ENCODE results near the gene BRSK2. TPM values are rescaled to one million over a fixed set of nuclear protein-coding genes. Genes with fewer than 3 reads are reported as not detected.

BRSK2 gene
- total and polyA plus RNA-seq, 4 experiments from 2014 or later, result 0.18 to 0.47 (median 0.32) TPM

DNA sequence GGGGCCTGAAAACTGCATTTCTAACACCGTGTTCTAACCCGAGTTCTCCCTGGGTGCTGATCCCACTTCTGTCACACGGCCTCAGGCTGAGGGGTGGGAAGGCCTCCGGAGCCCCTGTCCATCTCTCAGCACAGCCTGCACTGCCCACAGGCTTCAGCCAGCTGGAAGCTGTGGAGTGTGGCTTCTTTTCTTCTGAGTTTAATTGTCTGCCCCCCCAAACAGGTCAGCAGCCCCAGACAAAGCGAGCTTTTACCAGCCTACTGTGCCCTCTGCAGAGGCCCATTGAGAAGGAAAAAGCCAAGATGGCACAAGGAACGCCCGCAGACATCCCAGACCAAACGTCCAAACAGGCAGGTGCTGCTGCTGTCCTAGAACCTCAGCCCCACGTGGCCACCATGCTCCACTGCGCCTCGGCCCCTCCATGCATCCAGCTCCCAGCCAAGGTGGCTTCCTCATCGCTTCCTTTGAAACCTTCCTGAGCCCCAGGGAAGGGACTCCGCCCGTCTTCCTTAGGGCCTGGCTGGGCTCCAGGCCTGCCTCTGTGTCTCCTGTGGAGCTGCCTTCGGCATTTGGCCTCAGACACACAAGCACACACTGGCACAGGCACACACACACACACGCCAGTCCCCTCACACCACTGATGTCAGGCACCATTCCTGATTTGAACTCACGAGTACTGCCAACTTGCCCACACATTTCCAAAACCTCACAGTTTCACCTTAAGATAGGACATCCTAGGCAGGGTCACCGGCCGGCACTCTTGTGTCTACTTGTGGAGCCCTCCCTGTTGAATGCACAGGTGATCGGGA, 95.2 kb downstream of the BRSK2 start:
- no peaks in the 10 kb centered on the region for H3K27me3 Mint-ChIP-seq
- Histone ChIP-seq H3K4me1 (ENCODE audit: insufficient read depth, low read length) (peaks cover 47% of the 10 kb centered on the region), H3K4me3 (ENCODE audit: low read length in 2 of 2) (no peak overlapping the region), H3K9me3 (ENCODE audit: control insufficient read depth in 1 of 2, low read length in 2 of 2) (no peaks in the 10 kb centered on the region), H3K27me3 (ENCODE audit: insufficient read depth, low read length) (no peaks in the 10 kb centered on the region), H3K27ac (ENCODE audit: low read depth, low read length) (no peak overlapping the region), H3K36me3 (ENCODE audit: insufficient read depth, low read length) (peaks cover 9% of the 10 kb centered on the region)
- no peak for DNase-seq
- intact Hi-C loops (cut with micrococcal nuclease), result no loop called here
- H3K27ac Mint-ChIP-seq, result peak overlapping the region in 5 of 7 donors; percentile 39 to 80 (median 52)
- no peaks in the 10 kb centered on the region for H3K9me3 Mint-ChIP-seq
- ChIA-PET CTCF (ENCODE audit: partially characterized antibody) (no interaction called here), POLR2A (ENCODE audit: partially characterized antibody) (no interaction called here)
- H3K36me3 Mint-ChIP-seq, result peaks cover 0 to 13% of the 10 kb centered on the region in 2 donors
- peaks cover 16 to 54% (median 36%) of the 10 kb centered on the region in 4 donors for H3K4me1 Mint-ChIP-seq
- peak overlapping the region in 3 of 8 donors; percentile 7 to 43 (median 17) for H3K4me3 Mint-ChIP-seq

DNA sequence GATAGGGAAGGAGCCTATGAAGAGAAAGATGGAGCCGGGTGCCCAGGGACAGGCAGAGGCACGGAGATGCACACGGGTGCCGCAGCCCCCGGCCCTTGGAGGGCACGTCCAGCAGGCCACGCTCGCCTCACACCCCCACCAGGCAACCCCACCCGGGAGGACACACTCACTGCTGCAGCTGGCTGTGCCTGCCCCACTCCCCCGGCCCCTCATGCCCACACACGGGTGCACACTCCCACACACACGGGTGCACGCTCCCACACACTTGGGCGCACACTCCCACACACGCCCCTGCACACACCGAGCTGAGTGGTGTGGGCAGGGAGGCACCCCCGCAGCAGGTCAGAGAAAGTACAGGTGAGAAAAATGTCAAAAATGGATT, 95.8 kb downstream of the BRSK2 start:
- H3K4me3 Mint-ChIP-seq, result peak overlapping the region in 1 of 8 donors; percentile 43
- DNase-seq, result no peak
- ChIA-PET POLR2A (ENCODE audit: partially characterized antibody) (no interaction called here), CTCF (ENCODE audit: partially characterized antibody) (no interaction called here)
- H3K4me1 ChIP-seq (ENCODE audit: insufficient read depth, low read length), result peaks cover 48% of the 10 kb centered on the region
- no peaks in the 10 kb centered on the region for H3K9me3 ChIP-seq (ENCODE audit: control insufficient read depth in 1 of 2, low read length in 2 of 2)
- no peak overlapping the region for H3K4me3 ChIP-seq (ENCODE audit: low read length in 2 of 2)
- no peaks in the 10 kb centered on the region for H3K27me3 ChIP-seq (ENCODE audit: insufficient read depth, low read length)
- peaks cover 3% of the 10 kb centered on the region for H3K36me3 ChIP-seq (ENCODE audit: insufficient read depth, low read length)
- peaks cover 0 to 8% of the 10 kb centered on the region in 2 donors for H3K36me3 Mint-ChIP-seq
- intact Hi-C loops (cut with micrococcal nuclease), result no loop called here
- H3K27ac ChIP-seq (ENCODE audit: low read depth, low read length), result no peak overlapping the region
- no peaks in the 10 kb centered on the region for H3K27me3 Mint-ChIP-seq
- H3K4me1 Mint-ChIP-seq, result peaks cover 16 to 54% (median 36%) of the 10 kb centered on the region in 4 donors
- H3K27ac Mint-ChIP-seq, result peak overlapping the region in 5 of 7 donors; percentile 36 to 75 (median 49)
- H3K9me3 Mint-ChIP-seq, result no peaks in the 10 kb centered on the region

DNA sequence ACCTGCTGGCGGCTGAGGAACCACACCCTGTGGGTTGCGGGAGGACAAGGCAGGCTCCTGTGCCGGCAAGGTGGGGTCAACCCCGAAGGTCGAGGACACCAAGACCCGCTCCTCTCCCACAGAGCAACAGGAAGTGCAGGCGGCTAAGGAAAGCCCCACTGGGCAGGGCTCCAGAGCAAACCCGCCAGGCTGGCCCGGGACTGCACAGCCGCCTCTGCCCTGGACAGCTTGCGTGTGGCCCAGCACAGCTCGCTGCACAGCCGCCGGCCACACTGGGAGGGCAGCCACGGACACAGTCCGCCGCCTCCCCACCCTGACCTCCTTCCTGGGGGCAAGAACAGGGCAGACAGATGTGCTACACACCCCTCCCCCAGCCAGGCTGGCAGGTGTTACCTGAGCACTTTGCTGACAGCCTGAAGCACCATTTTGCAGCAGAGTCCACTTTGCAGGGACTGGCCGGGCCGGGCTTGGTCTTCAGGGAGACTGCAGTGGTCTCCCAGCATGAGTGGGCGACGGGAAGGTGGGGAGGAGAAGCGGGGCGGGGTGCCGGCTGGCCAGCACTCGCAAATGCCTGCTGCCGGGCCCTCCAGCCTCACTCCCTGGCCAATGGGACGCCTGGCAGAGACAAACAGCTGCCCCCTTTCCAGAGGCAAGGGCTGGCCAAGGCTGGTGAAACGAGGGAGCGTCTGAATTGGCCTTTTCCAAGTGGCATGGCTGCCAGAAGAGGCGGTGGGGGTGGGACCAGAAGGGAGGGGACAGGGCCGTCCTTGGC, 96.5 kb downstream of the BRSK2 start, which contains the start of gene MOB2:
TSS of gene MOB2 (minus strand) at position 726 of the 772 bp plus-strand sequence. CDS start at position 503, 223 bp downstream.
- H3K27ac ChIP-seq (ENCODE audit: low read depth, low read length), result no peak within 1 kb of the TSS
- H3K4me1 ChIP-seq (ENCODE audit: insufficient read depth, low read length), result peaks cover 56% of the 10 kb centered on the region
- no peaks in the 10 kb centered on the region for H3K9me3 ChIP-seq (ENCODE audit: control insufficient read depth in 1 of 2, low read length in 2 of 2)
- peak within 1 kb of the TSS in 6 of 7 donors; percentile 7 to 75 (median 55) for H3K27ac Mint-ChIP-seq
- H3K27me3 ChIP-seq (ENCODE audit: insufficient read depth, low read length), result no peaks in the 10 kb centered on the region
- peak; percentile 6 to 54 (median 16) for DNase-seq
- intact Hi-C loops (cut with micrococcal nuclease), result no loop called here
- CTCF ChIA-PET (ENCODE audit: partially characterized antibody), result no interaction called here
- POLR2A ChIA-PET (ENCODE audit: partially characterized antibody), result no interaction called here
- H3K36me3 Mint-ChIP-seq, result peaks cover 0 to 8% of the 10 kb centered on the region in 2 donors
- H3K27me3 Mint-ChIP-seq, result no peaks in the 10 kb centered on the region
- no peaks in the 10 kb centered on the region for H3K9me3 Mint-ChIP-seq
- no peaks in the 10 kb centered on the region for H3K36me3 ChIP-seq (ENCODE audit: insufficient read depth, low read length)
- H3K4me3 ChIP-seq (ENCODE audit: low read length in 2 of 2), result no peak within 1 kb of the TSS
- H3K4me1 Mint-ChIP-seq, result peaks cover 16 to 54% (median 36%) of the 10 kb centered on the region in 4 donors
- peak within 1 kb of the TSS in 3 of 8 donors; percentile 10 to 36 (median 25) for H3K4me3 Mint-ChIP-seq

DNA sequence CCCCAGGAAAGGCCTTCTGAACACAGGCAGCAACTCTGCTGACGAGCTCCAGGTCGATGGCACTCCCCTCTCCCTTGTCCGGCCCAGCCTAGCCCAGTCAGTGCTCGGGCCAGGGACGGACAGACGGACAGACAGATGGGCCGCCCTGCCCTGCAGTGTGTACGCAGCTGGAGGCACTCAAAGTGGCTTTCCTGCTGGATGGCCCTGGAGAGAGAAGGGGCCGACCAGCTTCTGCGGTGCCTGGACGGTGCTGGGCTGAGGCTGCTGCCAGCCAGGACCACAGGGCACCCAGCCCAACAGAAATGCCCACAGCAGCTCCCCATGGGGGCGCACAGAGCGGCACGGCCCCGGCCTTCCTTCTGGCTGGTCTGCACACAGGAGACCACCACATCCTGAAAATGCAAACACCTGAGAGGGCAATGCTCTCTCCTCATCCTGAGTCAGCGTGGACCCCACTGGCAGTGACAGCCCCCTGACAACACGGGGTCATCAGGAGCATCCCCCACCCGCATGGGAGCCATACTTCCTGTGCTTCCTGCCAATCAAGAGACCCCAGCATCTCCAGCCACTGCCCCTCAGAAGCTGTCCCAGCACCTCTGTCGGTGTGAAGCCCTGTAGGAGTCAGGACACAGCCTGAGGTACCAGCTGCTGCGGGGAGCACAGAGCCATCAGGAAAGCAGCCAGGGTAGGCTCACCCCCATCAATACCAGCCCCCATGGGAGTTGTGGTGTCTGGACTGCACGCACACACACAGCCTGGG, 97.5 kb downstream of the BRSK2 start:
- Histone ChIP-seq H3K4me1 (ENCODE audit: insufficient read depth, low read length) (peaks cover 59% of the 10 kb centered on the region), H3K27me3 (ENCODE audit: insufficient read depth, low read length) (no peaks in the 10 kb centered on the region), H3K36me3 (ENCODE audit: insufficient read depth, low read length) (no peaks in the 10 kb centered on the region), H3K4me3 (ENCODE audit: low read length in 2 of 2) (no peak overlapping the region), H3K27ac (ENCODE audit: low read depth, low read length) (no peak overlapping the region), H3K9me3 (ENCODE audit: control insufficient read depth in 1 of 2, low read length in 2 of 2) (no peaks in the 10 kb centered on the region)
- no peaks in the 10 kb centered on the region for H3K9me3 Mint-ChIP-seq
- intact Hi-C loops (cut with micrococcal nuclease), result no loop called here
- H3K4me3 Mint-ChIP-seq, result peak overlapping the region in 1 of 8 donors; percentile 36
- H3K36me3 Mint-ChIP-seq, result peaks cover 0 to 8% of the 10 kb centered on the region in 2 donors
- no peak for DNase-seq
- no peaks in the 10 kb centered on the region for H3K27me3 Mint-ChIP-seq
- CTCF ChIA-PET (ENCODE audit: partially characterized antibody), result interaction anchor here (0.9 kb wide), 1 partner anchor 88 kb away, joined by 3 read pairs; no protein-coding TSS in a partner anchor
- POLR2A ChIA-PET (ENCODE audit: partially characterized antibody), result no interaction called here
- peaks cover 16 to 55% (median 37%) of the 10 kb centered on the region in 4 donors for H3K4me1 Mint-ChIP-seq
- H3K27ac Mint-ChIP-seq, result peak overlapping the region in 5 of 7 donors; percentile 6 to 72 (median 46)

DNA sequence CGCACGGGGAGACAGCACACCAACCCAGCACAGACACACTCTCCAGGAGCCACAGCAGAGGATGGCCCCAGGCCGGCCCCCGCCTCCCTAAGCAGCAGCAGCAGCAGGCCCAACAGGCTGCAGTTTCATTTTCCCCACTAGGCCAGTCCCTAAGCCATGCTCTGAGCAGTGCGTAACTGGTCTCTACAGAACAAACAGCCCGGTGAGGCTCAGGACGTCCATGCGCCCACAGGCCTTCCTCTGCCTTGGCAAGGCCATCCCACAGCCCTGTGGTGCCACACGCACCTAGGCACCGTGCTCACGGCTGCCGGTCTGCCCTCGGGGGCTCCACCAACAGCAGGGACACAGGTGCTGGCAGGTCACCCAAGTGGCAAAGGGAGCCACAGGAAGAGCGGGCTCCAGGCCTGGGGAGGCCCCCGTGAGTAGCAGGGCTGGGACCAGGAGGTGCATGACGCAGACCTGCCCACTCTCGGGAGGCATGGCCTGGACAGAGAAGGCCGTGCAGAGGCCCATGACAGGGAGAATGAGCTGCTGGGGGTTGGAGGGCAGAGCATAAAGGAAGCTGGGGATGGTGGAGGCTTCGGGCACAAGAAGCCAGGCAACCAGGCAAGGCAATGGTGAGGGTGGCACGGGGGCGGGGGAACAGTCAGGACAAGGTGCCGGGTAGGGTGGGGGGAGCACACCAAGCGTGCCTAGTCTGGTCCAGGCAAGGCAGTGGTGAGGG, 98.3 kb downstream of the BRSK2 start:
- H3K9me3 ChIP-seq (ENCODE audit: control insufficient read depth in 1 of 2, low read length in 2 of 2), result no peaks in the 10 kb centered on the region
- no peak overlapping the region for H3K4me3 ChIP-seq (ENCODE audit: low read length in 2 of 2)
- ChIA-PET CTCF (ENCODE audit: partially characterized antibody) (no interaction called here), POLR2A (ENCODE audit: partially characterized antibody) (no interaction called here)
- peak overlapping the region in 1 of 8 donors; percentile 43 for H3K4me3 Mint-ChIP-seq
- peaks cover 21 to 62% (median 44%) of the 10 kb centered on the region in 4 donors for H3K4me1 Mint-ChIP-seq
- H3K36me3 ChIP-seq (ENCODE audit: insufficient read depth, low read length), result no peaks in the 10 kb centered on the region
- no peaks in the 10 kb centered on the region for H3K9me3 Mint-ChIP-seq
- peaks cover 7 to 8% of the 10 kb centered on the region in 2 donors for H3K36me3 Mint-ChIP-seq
- no peak overlapping the region for H3K27ac ChIP-seq (ENCODE audit: low read depth, low read length)
- peaks cover 59% of the 10 kb centered on the region for H3K4me1 ChIP-seq (ENCODE audit: insufficient read depth, low read length)
- no peak for DNase-seq
- H3K27ac Mint-ChIP-seq, result peak overlapping the region in 3 of 7 donors; percentile 7 to 72 (median 68)
- no peaks in the 10 kb centered on the region for H3K27me3 ChIP-seq (ENCODE audit: insufficient read depth, low read length)
- intact Hi-C loops (cut with micrococcal nuclease), result no loop called here
- no peaks in the 10 kb centered on the region for H3K27me3 Mint-ChIP-seq

DNA sequence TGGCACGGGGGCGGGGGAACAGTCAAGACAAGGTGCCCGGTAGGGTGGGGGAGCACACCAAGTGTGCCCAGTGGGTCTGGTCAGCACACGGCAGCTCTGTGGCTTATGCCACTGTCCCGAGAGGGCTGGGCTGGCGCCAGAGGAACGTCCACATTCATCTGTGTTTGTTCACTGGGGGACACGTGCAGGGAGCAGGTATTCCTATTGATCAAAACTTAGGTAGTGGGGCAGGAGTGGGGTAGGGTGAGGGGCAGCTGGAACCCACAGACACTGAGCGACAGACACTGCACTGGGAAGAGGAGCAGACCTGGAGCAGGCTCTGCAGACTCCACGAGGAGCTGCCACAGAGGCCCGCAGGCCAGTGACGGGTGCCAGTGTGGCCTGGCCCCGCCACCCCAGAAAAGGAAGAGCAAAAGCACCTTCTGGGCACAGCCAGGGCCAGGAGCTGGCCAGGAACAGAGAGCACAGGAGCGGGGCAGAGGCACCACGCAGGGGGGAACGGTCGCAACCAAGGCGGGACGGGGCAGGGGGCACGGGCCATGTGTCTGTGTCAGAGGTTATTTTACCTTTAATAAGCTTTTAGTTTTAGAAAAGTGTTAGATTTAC, 98.9 kb downstream of the BRSK2 start:
- Mint-ChIP-seq H3K4me3 (no peak overlapping the region), H3K9me3 (no peaks in the 10 kb centered on the region), H3K36me3 (peaks cover 7% of the 10 kb centered on the region in 2 donors), H3K27ac (peak overlapping the region in 4 of 7 donors; percentile 7 to 68 (median 66)), H3K4me1 (peaks cover 24 to 66% (median 44%) of the 10 kb centered on the region in 4 donors), H3K27me3 (no peaks in the 10 kb centered on the region)
- ChIA-PET POLR2A (ENCODE audit: partially characterized antibody) (no interaction called here), CTCF (ENCODE audit: partially characterized antibody) (no interaction called here)
- Histone ChIP-seq H3K4me3 (ENCODE audit: low read length in 2 of 2) (no peak overlapping the region), H3K27ac (ENCODE audit: low read depth, low read length) (no peak overlapping the region), H3K27me3 (ENCODE audit: insufficient read depth, low read length) (no peaks in the 10 kb centered on the region), H3K4me1 (ENCODE audit: insufficient read depth, low read length) (peaks cover 65% of the 10 kb centered on the region), H3K36me3 (ENCODE audit: insufficient read depth, low read length) (no peaks in the 10 kb centered on the region), H3K9me3 (ENCODE audit: control insufficient read depth in 1 of 2, low read length in 2 of 2) (no peaks in the 10 kb centered on the region)
- DNase-seq, result no peak
- intact Hi-C loops (cut with micrococcal nuclease), result no loop called here
